H1 (cell line): ENCODE data around the gene RIPPLY1.

Experiments used
- CTCF ChIP-seq, 3 experiments: IDR thresholded peaks; 1 replicate in 2 of 3; 2 replicates in 1 of 3; pipeline versions ENCODE4 v1.5.1 to v1.6.1; 2011; ENCODE audit warnings: low read length in 3 of 3, mild to moderate bottlenecking in 3 of 3, inconsistent platforms in 2 of 3, low read depth in 1 of 3, moderate library complexity in 1 of 3; ENCODE audit not compliant: insufficient read depth in 1 of 3; ENCODE audit errors: control extremely low read depth in 1 of 3
- RNF2 ChIP-seq: fragments of 200-900, 300-1000 bp; sonication (generic); IDR thresholded peaks from 2 replicates; pipeline ENCODE4 v1.7.1; 2016; ENCODE audit warnings: borderline replicate concordance, low read depth, mild to moderate bottlenecking, antibody characterized with exemption, low read length; ENCODE audit not compliant: poor library complexity, severe bottlenecking; ENCODE audit errors: missing control alignments

- no peak for TF ChIP-seq CTCF (IDR thresholded peaks at IDR 0.05; ENCODE audit: control extremely low read depth in 1 of 3, insufficient read depth in 1 of 3, low read depth in 1 of 3, low read length in 3 of 3)
- TF ChIP-seq RNF2 = no peak
These were observed 8.1 kb downstream of the RIPPLY1 start for GRCh38 chrX:106894978-106895452.
